Superior temporal gyrus (tissue), 1 donor: ENCODE results near the gene HOXB6.

ENCODE experiments used
- DNase-seq: peaks from one replicate; pipeline ENCODE4 v3.0.0-alpha.2; 2016; ENCODE audit errors: extremely low spot score

The HOXB6 gene

DNA sequence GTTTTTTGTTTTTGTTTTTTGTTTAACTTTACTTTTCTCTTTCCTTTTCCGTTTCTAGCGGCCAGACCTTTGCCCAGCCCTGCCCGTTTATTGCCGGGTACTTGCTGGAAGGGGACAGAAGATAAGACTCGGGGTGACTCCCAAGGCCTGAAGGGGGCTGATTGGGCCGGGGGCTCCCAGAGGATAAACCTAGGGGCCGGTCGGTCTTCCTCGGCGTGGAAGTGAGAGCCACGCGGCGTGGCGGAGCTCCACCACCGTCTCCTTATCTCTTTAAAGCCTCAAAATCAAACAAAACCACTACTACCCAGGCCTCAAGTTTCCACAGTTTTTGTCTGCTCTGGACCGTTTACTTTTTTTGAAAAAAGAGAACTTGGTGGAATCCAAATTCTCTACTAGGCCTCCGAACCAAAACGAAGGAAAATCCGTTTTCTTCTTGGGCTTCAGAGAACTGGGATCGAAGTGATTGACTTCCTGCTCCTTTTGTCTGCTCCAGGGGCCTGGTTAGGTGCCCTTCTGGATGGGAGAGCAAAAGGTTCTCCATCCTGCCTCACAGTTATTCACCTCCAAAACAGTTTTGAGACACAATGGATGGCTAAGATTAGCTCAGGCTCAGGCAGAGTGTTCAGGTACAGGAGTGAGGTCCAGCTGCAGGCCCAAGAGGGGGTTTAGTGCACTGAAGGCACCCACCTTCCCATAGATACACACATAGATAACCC lies 29.9 kb upstream of the HOXB6 start:
- DNase-seq: no peak

GRCh38 chr17:48633266-48633677 lies 28.5 kb upstream of the HOXB6 start:
- no peak for DNase-seq

- no peak for DNase-seq
Observed at GRCh38 chr17:48632579-48633265, 27.9 kb upstream of the HOXB6 start.

GRCh38 chr17:48631693-48632578 lies 27.1 kb upstream of the HOXB6 start:
- DNase-seq: no peak

- DNase-seq: no peak
Observed at GRCh38 chr17:48630925-48631692, 26.3 kb upstream of the HOXB6 start.

DNA sequence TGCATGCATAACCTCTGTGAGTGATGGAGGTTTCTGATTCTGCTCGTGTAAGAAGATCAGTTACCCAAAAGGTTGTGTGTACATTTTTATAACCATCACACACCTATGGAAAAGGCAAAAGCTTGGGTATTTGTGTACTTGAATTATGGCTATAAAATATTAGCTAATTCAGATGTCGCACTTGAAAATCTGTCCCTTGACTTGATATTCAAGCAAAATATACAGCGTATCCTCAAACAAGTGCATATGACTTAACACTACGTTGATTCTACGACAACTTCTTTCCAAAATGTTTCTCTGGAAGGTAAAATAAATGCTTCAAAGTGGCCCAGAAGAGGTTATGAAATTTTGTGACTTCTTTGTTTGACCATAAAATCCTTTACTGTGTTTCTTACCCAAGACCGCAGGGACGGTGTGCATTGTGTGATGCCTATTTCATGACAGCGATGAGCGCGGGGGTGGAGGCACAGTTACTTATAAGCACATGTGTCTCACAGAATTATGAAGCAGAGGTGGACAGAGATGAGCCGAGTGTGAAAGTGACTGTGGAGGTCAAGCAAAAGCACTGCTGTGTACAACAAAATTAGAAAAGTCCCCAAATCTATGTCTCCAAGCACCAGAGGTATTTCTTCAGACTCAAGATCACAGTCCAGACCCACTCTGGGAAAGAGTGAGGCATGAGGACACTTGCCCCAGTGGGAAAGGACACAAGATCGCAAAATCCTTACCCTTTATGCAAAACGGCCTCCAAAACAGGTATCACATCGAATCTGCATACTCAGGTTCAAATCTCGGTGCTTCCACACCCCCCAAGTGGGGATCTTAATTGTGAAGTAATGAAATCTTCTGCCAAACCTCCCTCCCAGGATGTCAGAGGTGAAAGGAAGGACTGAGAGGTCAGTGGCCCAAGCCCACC lies 25.5 kb upstream of the HOXB6 start:
- DNase-seq: no peak

- DNase-seq: no peak
Observed at GRCh38 chr17:48629411-48629759, 24.6 kb upstream of the HOXB6 start.

GRCh38 chr17:48628649-48629410 lies 24.0 kb upstream of the HOXB6 start:
- no peak for DNase-seq

DNA sequence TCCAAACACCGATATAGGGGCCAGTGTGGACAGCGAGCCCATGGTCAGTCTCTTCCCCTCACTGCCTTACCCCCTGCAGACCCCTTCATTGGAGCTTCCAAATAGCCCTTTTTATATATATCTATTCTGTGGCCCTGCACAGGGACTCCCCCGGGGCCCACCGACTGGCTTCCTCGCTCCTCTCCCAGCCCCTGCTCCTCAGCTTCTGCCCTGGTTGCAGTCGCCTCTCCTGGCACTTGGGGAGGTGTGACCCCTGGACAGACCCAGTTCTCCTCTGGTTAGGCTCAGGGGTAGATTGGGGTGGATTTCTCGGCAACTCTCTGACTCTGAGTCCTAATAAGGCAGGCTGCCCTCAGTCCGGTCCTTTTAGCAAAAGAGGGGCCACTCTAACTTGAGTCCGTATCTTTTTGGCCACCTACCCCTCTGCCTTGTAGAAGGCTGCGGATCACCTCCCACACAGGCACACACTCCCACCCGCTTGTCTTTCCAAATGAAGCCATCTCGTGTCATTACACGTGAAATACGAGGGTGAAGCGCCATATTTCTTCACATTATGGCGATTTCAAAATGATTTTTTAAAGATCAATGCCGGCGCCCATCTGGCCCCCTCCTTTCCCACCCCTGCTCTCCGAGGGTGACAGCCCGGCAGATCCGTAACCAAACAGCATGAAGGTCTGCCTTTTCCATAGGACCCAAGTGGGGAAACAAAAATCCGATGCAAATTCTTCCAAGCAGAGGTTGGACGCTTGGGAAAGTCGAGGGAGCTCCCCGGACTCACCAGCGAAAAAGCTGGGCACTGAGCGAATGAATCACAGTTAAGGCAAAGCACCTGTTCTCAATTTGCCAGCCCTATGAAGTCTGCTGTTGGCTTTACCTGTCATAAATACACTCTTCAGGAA lies 23.1 kb upstream of the HOXB6 start:
- DNase-seq: no peak

- DNase-seq: no peak
Observed at GRCh38 chr17:48627118-48627597, 22.4 kb upstream of the HOXB6 start.

DNA sequence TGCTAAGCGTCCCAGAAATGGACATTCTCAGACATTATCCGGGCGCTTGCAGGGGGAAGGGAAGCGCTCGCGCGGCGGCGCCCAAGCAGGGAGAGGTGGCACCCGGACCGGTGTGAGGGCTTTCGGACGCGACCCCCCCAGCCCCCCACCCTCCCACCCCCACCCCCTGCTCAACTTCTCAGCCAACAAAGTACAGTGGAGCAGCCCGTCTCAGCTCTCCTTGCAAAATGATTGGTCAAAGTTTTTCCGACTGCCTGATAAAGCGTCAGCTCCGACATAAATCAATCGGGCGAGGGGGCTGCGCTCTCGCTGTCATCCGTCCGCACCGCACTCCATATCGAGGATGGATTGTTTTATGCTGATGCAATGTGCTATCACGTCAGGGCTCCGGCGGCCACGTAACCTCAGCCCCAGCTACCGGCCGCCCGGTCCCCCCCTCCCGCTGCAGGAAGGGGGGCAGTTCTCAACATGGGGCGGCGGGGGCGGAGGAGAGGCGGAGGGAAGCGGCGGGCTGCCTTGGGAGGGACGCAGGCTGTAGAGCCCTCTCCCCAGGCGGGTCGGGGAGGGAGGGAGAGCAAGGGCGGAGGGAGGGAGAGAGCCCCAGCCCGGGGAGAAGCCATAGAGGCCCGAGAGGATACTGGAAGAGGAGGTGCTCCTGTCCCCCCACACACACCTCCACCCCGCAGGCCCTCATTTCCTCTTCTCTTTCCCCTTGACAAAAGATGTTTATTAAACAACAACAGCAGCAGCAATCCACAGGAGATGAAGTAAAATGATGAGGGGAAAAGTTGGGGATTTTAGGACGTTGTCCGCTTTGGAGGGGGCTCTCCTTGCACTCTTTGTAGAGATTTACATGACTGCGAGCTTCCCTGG lies 21.7 kb upstream of the HOXB6 start, which contains the start of gene HOXB9:
TSS of gene HOXB9 (minus strand) at position 114 of the 873 bp plus-strand sequence. CDS start at position 25, 89 bp downstream.
- DNase-seq: no peak

DNA sequence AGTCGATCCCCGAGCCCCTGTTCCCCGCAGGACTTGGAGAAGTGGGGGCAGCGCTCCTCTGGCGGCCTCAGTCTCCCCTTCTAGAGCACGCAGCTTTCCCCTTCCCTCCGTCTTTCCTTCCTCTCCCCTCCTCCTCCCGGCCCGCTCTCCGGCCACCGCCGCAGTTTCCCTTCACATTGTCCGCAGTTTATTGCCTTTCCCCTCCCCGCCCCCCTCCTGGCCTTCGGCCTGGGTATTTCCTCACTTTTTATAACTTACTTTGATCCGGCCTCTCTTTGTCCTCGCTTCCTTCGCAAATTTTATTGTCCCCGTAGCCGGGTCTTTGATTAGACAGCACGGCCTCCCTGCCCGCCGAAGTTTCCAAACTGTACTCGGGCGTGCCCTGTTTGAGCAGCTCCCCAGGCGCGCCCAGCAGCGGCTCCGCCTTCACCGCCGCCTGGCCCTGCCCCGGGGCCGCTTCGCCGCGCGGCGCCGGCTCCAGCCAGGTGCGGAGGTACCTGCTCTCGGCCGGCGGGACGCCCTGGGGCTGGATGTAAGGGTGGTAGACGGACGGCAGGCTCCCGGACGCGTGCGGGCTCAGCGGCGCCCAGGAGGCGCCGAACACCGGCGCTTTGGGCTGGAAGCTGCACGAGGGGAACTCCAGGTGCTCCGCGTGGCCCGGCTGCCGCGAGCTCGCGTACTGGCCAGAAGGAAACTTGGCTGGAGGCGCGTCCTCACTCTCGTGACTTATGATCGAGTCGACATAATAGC lies 20.9 kb upstream of the HOXB6 start:
- no peak for DNase-seq

- DNase-seq: no peak
Observed at GRCh38 chr17:48624544-48625494, 20.0 kb upstream of the HOXB6 start.

DNA sequence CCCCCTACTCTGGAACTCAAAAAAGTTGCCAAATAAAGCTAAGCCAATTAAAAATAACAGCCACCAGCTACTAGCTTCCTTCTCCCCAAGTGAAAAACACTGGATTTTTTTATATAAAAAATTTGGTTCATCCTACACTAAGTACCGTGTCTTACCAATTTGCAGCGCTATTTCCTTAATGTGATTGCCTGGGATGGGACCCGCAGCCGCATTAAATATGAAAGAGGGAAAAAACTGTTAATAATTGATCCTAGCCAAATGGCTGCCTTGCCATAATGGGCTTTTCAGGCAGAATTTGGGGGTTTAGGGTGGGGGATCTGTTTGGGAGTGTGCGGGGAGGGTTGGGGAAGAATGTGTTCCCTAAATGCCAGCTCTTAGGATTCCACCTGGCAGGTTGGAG lies 19.3 kb upstream of the HOXB6 start:
- no peak for DNase-seq

GRCh38 chr17:48623583-48623982 lies 18.8 kb upstream of the HOXB6 start:
- DNase-seq: no peak

- no peak for DNase-seq
Observed at GRCh38 chr17:48622857-48623256, 18.1 kb upstream of the HOXB6 start.
